NCI-H2081 (cell line): Measurements from ENCODE around the gene C2orf74.
"Not testable (repeated sequence)": the region's sequence is repeated elsewhere in the genome, so short reads cannot be mapped to it uniquely, and the experiment has no call there.

Experiments used
- DNase-seq, 2 experiments: peaks; one replicate each; lab custom pipeline; 2025; lab: John Stamatoyannopoulos, UW

Gene C2orf74

GRCh38 chr2:61161888-61162287 is at the start of gene C2orf74:
Gene C2orf74 (plus strand): TSS chr2:61162188. CDS start chr2:61162515, 327 bp downstream.
- no peak for DNase-seq

GRCh38 chr2:61114147-61114546 is 47.8 kb upstream of the C2orf74 start:
- DNase-seq: no peak

- no peak for DNase-seq
These were observed 45.7 kb upstream of the C2orf74 start for GRCh38 chr2:61116302-61116701.

- DNase-seq: no peak
These were observed 44.5 kb upstream of the C2orf74 start for GRCh38 chr2:61117534-61117933.

GRCh38 chr2:61125123-61125710 is 36.8 kb upstream of the C2orf74 start:
- DNase-seq: no peak

- no peak for DNase-seq
These were observed 36.2 kb upstream of the C2orf74 start for GRCh38 chr2:61125798-61126197.

GRCh38 chr2:61128122-61128521 is 33.9 kb upstream of the C2orf74 start:
- not testable (repeated sequence) for DNase-seq

- DNase-seq: no peak
These were observed 27.8 kb upstream of the C2orf74 start for GRCh38 chr2:61134141-61134540.

- peak; percentile 17 to 26 for DNase-seq
These were observed 26.5 kb upstream of the C2orf74 start for GRCh38 chr2:61135510-61135909.

GRCh38 chr2:61138859-61139258 is 23.1 kb upstream of the C2orf74 start:
- no peak for DNase-seq

- no peak for DNase-seq
These were observed 20.8 kb upstream of the C2orf74 start for GRCh38 chr2:61141151-61141550.

GRCh38 chr2:61144697-61145268 is 17.2 kb upstream of the C2orf74 start:
- peak; percentile 99 for DNase-seq

- DNase-seq: no peak
These were observed 16.0 kb upstream of the C2orf74 start for GRCh38 chr2:61145990-61146389.

- not testable (repeated sequence) for DNase-seq
These were observed 13.9 kb upstream of the C2orf74 start for GRCh38 chr2:61148091-61148490.

GRCh38 chr2:61149074-61149473 is 12.9 kb upstream of the C2orf74 start:
- no peak for DNase-seq

GRCh38 chr2:61151436-61151835 is 10.6 kb upstream of the C2orf74 start:
- no peak for DNase-seq

GRCh38 chr2:61157371-61158003 is 4.5 kb upstream of the C2orf74 start:
- DNase-seq: no peak

- DNase-seq: no peak
These were observed 3.5 kb upstream of the C2orf74 start for GRCh38 chr2:61158356-61158955.

GRCh38 chr2:61162721-61163120 is 733 bp downstream of the C2orf74 start:
- no peak for DNase-seq

- not testable (repeated sequence) for DNase-seq
These were observed 3.1 kb downstream of the C2orf74 start for GRCh38 chr2:61165082-61165481.

- DNase-seq: no peak
These were observed 4.0 kb downstream of the C2orf74 start for GRCh38 chr2:61165946-61166345.

- DNase-seq: no peak
These were observed 5.6 kb downstream of the C2orf74 start for GRCh38 chr2:61167579-61167978.

GRCh38 chr2:61172671-61173070 is 10.7 kb downstream of the C2orf74 start:
- no peak for DNase-seq
